Measurements from ENCODE around the gene CHRNA3. TPM values are rescaled to one million over a fixed set of nuclear protein-coding genes. Genes with fewer than 3 reads are reported as not detected.

CHRNA3 gene
- total RNA-seq (not detected), polyA plus RNA-seq (not detected), total RNA-seq (0 to 0.08 (median 0) reads per million in 6 experiments)

- POLR2A ChIA-PET: no interaction called here
- no peak for ATAC-seq
- Mint-ChIP-seq H3K27ac (no peak within 1 kb of the TSS), H3K4me1 (peaks cover 2 to 24% (median 18%) of the 10 kb centered on the region in 4 donors), H3K27me3 (peaks cover 33 to 66% (median 40%) of the 10 kb centered on the region in 5 donors), H3K36me3 (no peaks in the 10 kb centered on the region), H3K9me3 (no peaks in the 10 kb centered on the region), H3K4me3 (peak within 1 kb of the TSS in 9 of 10 donors; percentile 26 to 69 (median 58))
- DNase-seq: no peak
Measured at GRCh38 chr15:78620527-78621421, at the start of gene CHRNA3. CHRNA3 (minus strand) TSS chr15:78620996; CDS start chr15:78620794, 202 bp downstream.

- Mint-ChIP-seq H3K9me3 (no peaks in the 10 kb centered on the region), H3K4me3 (no peak overlapping the region), H3K27me3 (peaks cover 2 to 11% (median 4%) of the 10 kb centered on the region in 5 donors), H3K4me1 (peaks cover 0 to 2% (median 0%) of the 10 kb centered on the region in 4 donors), H3K36me3 (no peaks in the 10 kb centered on the region), H3K27ac (no peak overlapping the region)
- ATAC-seq (no peak), DNase-seq (no peak)
- POLR2A ChIA-PET: no interaction called here
Measured at GRCh38 chr15:78668987-78669386, 48.2 kb upstream of the CHRNA3 start.

GRCh38 chr15:78667578-78668236, 46.9 kb upstream of the CHRNA3 start:
- POLR2A ChIA-PET: no interaction called here
- DNase-seq (no peak), ATAC-seq (no peak)
- H3K27me3 Mint-ChIP-seq: peaks cover 2 to 11% (median 4%) of the 10 kb centered on the region in 5 donors
- H3K4me1 Mint-ChIP-seq: peaks cover 0 to 2% (median under 1%) of the 10 kb centered on the region in 4 donors
- no peak overlapping the region for H3K4me3 Mint-ChIP-seq
- no peak overlapping the region for H3K27ac Mint-ChIP-seq
- H3K36me3 Mint-ChIP-seq: no peaks in the 10 kb centered on the region
- H3K9me3 Mint-ChIP-seq: no peaks in the 10 kb centered on the region

GRCh38 chr15:78666010-78666409, 45.2 kb upstream of the CHRNA3 start:
- DNase-seq (no peak), ATAC-seq (no peak)
- Mint-ChIP-seq H3K4me1 (peaks cover 0 to 2% (median 2%) of the 10 kb centered on the region in 4 donors), H3K27ac (no peak overlapping the region), H3K27me3 (peaks cover 2 to 11% (median 4%) of the 10 kb centered on the region in 5 donors), H3K36me3 (no peaks in the 10 kb centered on the region), H3K4me3 (no peak overlapping the region), H3K9me3 (no peaks in the 10 kb centered on the region)
- POLR2A ChIA-PET: no interaction called here

GRCh38 chr15:78663703-78664102, 42.9 kb upstream of the CHRNA3 start:
- Mint-ChIP-seq H3K27me3 (peaks cover 0 to 8% (median 2%) of the 10 kb centered on the region in 5 donors), H3K4me1 (peaks cover 0 to 3% (median 2%) of the 10 kb centered on the region in 4 donors), H3K4me3 (no peak overlapping the region), H3K36me3 (no peaks in the 10 kb centered on the region), H3K9me3 (no peaks in the 10 kb centered on the region), H3K27ac (no peak overlapping the region)
- ATAC-seq (no peak), DNase-seq (no peak)
- POLR2A ChIA-PET: no interaction called here

GRCh38 chr15:78662028-78662427, 41.2 kb upstream of the CHRNA3 start:
- ATAC-seq (no peak), DNase-seq (no peak)
- no peaks in the 10 kb centered on the region for H3K36me3 Mint-ChIP-seq
- no peak overlapping the region for H3K4me3 Mint-ChIP-seq
- H3K27me3 Mint-ChIP-seq: no peaks in the 10 kb centered on the region
- POLR2A ChIA-PET: no interaction called here
- H3K9me3 Mint-ChIP-seq: no peaks in the 10 kb centered on the region
- peaks cover 0 to 2% (median 2%) of the 10 kb centered on the region in 4 donors for H3K4me1 Mint-ChIP-seq
- no peak overlapping the region for H3K27ac Mint-ChIP-seq

GRCh38 chr15:78661001-78661400, 40.2 kb upstream of the CHRNA3 start:
- no peak overlapping the region for H3K4me3 Mint-ChIP-seq
- no peaks in the 10 kb centered on the region for H3K27me3 Mint-ChIP-seq
- POLR2A ChIA-PET: no interaction called here
- no peaks in the 10 kb centered on the region for H3K9me3 Mint-ChIP-seq
- peaks cover 0 to 2% (median 2%) of the 10 kb centered on the region in 4 donors for H3K4me1 Mint-ChIP-seq
- H3K27ac Mint-ChIP-seq: no peak overlapping the region
- H3K36me3 Mint-ChIP-seq: no peaks in the 10 kb centered on the region
- no peak for ATAC-seq
- no peak for DNase-seq

- H3K4me3 Mint-ChIP-seq: no peak overlapping the region
- POLR2A ChIA-PET: no interaction called here
- H3K9me3 Mint-ChIP-seq: no peaks in the 10 kb centered on the region
- no peak for DNase-seq
- ATAC-seq: no peak
- peaks cover 0 to 2% (median 2%) of the 10 kb centered on the region in 4 donors for H3K4me1 Mint-ChIP-seq
- no peak overlapping the region for H3K27ac Mint-ChIP-seq
- no peaks in the 10 kb centered on the region for H3K27me3 Mint-ChIP-seq
- no peaks in the 10 kb centered on the region for H3K36me3 Mint-ChIP-seq
Measured at GRCh38 chr15:78660584-78660983, 39.8 kb upstream of the CHRNA3 start.

- POLR2A ChIA-PET: no interaction called here
Measured at GRCh38 chr15:78658823-78659222, 38.0 kb upstream of the CHRNA3 start.

GRCh38 chr15:78654272-78654671, 33.5 kb upstream of the CHRNA3 start:
- Mint-ChIP-seq H3K4me3 (no peak overlapping the region), H3K36me3 (no peaks in the 10 kb centered on the region), H3K27me3 (no peaks in the 10 kb centered on the region), H3K9me3 (no peaks in the 10 kb centered on the region), H3K27ac (peak overlapping the region in 1 of 10 donors; percentile 23), H3K4me1 (peaks cover 0 to 1% (median 0%) of the 10 kb centered on the region in 4 donors)
- POLR2A ChIA-PET: no interaction called here
- DNase-seq: no peak
- no peak for ATAC-seq

More at GRCh38 chr15:78658823-78659222, 38.0 kb upstream of the CHRNA3 start:
- ATAC-seq (no peak), DNase-seq (no peak)
- H3K4me1 Mint-ChIP-seq: peaks cover 0 to 2% (median 2%) of the 10 kb centered on the region in 4 donors
- H3K27ac Mint-ChIP-seq: no peak overlapping the region
- H3K9me3 Mint-ChIP-seq: no peaks in the 10 kb centered on the region
- no peak overlapping the region for H3K4me3 Mint-ChIP-seq
- no peaks in the 10 kb centered on the region for H3K36me3 Mint-ChIP-seq
- no peaks in the 10 kb centered on the region for H3K27me3 Mint-ChIP-seq

- Mint-ChIP-seq H3K27me3 (no peaks in the 10 kb centered on the region), H3K4me3 (no peak overlapping the region), H3K9me3 (no peaks in the 10 kb centered on the region), H3K27ac (peak overlapping the region in 1 of 10 donors; percentile 21), H3K4me1 (no peaks in the 10 kb centered on the region), H3K36me3 (no peaks in the 10 kb centered on the region)
- DNase-seq (no peak), ATAC-seq (no peak)
- POLR2A ChIA-PET: no interaction called here
Measured at GRCh38 chr15:78651930-78652615, 31.3 kb upstream of the CHRNA3 start.

GRCh38 chr15:78651007-78651406, 30.2 kb upstream of the CHRNA3 start:
- DNase-seq (no peak), ATAC-seq (no peak)
- Mint-ChIP-seq H3K27me3 (no peaks in the 10 kb centered on the region), H3K36me3 (no peaks in the 10 kb centered on the region), H3K4me3 (no peak overlapping the region), H3K27ac (no peak overlapping the region), H3K4me1 (no peaks in the 10 kb centered on the region), H3K9me3 (no peaks in the 10 kb centered on the region)
- POLR2A ChIA-PET: no interaction called here

- POLR2A ChIA-PET: no interaction called here
- DNase-seq (no peak), ATAC-seq (no peak)
- H3K27ac Mint-ChIP-seq: no peak overlapping the region
- no peaks in the 10 kb centered on the region for H3K9me3 Mint-ChIP-seq
- no peaks in the 10 kb centered on the region for H3K27me3 Mint-ChIP-seq
- no peaks in the 10 kb centered on the region for H3K4me1 Mint-ChIP-seq
- no peak overlapping the region for H3K4me3 Mint-ChIP-seq
- H3K36me3 Mint-ChIP-seq: no peaks in the 10 kb centered on the region
Measured at GRCh38 chr15:78650022-78650421, 29.2 kb upstream of the CHRNA3 start.

Measured in naive thymus-derived CD8-positive, alpha-beta T cell (primary cell).